HG03196 (cell line): Measurements from ENCODE around the gene GSE1.

Source experiments
- ATAC-seq: cut with Tn5 transposase; IDR thresholded peaks from one replicate; pipeline ENCODE4 v1.9.1; 2021; ENCODE audit not compliant: unreplicated experiment

GSE1 gene

GRCh38 chr16:85674828-85675227 is 61.7 kb downstream of the GSE1 start:
- no peak for ATAC-seq

GRCh38 chr16:85675251-85675874 is 62.2 kb downstream of the GSE1 start:
- no peak for ATAC-seq

GRCh38 chr16:85676466-85676865 is 63.3 kb downstream of the GSE1 start:
- no peak for ATAC-seq

GRCh38 chr16:85677383-85677967 is 64.4 kb downstream of the GSE1 start:
- ATAC-seq: no peak

- no peak for ATAC-seq
Measured at GRCh38 chr16:85678016-85678415, 64.9 kb downstream of the GSE1 start.

GRCh38 chr16:85678821-85679220 is 65.7 kb downstream of the GSE1 start:
- ATAC-seq: no peak

GRCh38 chr16:85679870-85680269 is 66.7 kb downstream of the GSE1 start:
- ATAC-seq: no peak

GRCh38 chr16:85680352-85680944 is 67.3 kb downstream of the GSE1 start:
- no peak for ATAC-seq

- no peak for ATAC-seq
Measured at GRCh38 chr16:85681255-85681654, 68.1 kb downstream of the GSE1 start.

- no peak for ATAC-seq
Measured at GRCh38 chr16:85682516-85682915, 69.4 kb downstream of the GSE1 start.

GRCh38 chr16:85683363-85683762 is 70.2 kb downstream of the GSE1 start:
- ATAC-seq: no peak

- ATAC-seq: no peak
Measured at GRCh38 chr16:85685251-85685650, 72.1 kb downstream of the GSE1 start.

GRCh38 chr16:85686912-85687591 is 73.9 kb downstream of the GSE1 start:
- ATAC-seq: no peak

GRCh38 chr16:85687651-85688471 is 74.7 kb downstream of the GSE1 start:
- no peak for ATAC-seq

- peak; percentile 95 for ATAC-seq
Measured at GRCh38 chr16:85688586-85689284, 75.6 kb downstream of the GSE1 start, which contains the start of gene GINS2. Gene GINS2, minus strand, starts transcription at chr16:85688954. Its CDS starts 56 bp downstream, at chr16:85688898.

GRCh38 chr16:85689285-85689949 is 76.3 kb downstream of the GSE1 start:
- no peak for ATAC-seq

- ATAC-seq: no peak
Measured at GRCh38 chr16:85689950-85690320, 76.8 kb downstream of the GSE1 start.

- ATAC-seq: no peak
Measured at GRCh38 chr16:85690469-85691064, 77.4 kb downstream of the GSE1 start.
